GM12878 (cell line): Measurements from ENCODE around the gene CCNI. TPM values are rescaled to one million over a fixed set of nuclear protein-coding genes. Genes with fewer than 3 reads are reported as not detected.
A peak's percentile ranks its signal among the peaks of the same experiment; 100 is the strongest.

ENCODE experiments used
- ATAC-seq: fragments of 200-7000 bp; cut with Tn5 transposase; 3 replicates; pipeline ENCODE4 v1.9.1; 2020; ENCODE audit warnings: mild to moderate bottlenecking, moderate library complexity
- BruUV-seq: library from RNA; stranded (reverse); fragments of 400-500 nt; replicated peaks from 2 replicates; lab custom pipeline; 2021; lab: Mats Ljungman, UMichigan
- CTCF ChIA-PET: fragments of 300-600 bp; sonication (Branson Sonifier 250); formaldehyde crosslinking; extraction: SDS; loops from one replicate; lab custom pipeline; 2021; ENCODE audit warnings: inconsistent platforms; lab: Yijun Ruan, JAX
- POLR2A ChIA-PET: fragments of 350-600 bp; formaldehyde crosslinking; extraction: SDS; loops from one replicate; lab custom pipeline; 2021; ENCODE audit warnings: inconsistent platforms; lab: Charles Lee
- RAD21 ChIA-PET: fragments of 300-600 bp; sonication (Branson Sonifier 250); formaldehyde crosslinking; loops from one replicate; lab custom pipeline; 2023; ENCODE audit warnings: antibody characterized with exemption; ENCODE audit not compliant: unreplicated experiment; lab: Charles Lee
- SMC1A ChIA-PET: fragments of 300-600 bp; sonication (Branson Sonifier 250); formaldehyde crosslinking; loops from one replicate; lab custom pipeline; 2023; ENCODE audit not compliant: unreplicated experiment, uncharacterized antibody; lab: Charles Lee
- DNase-seq: peaks from one replicate; pipeline ENCODE4 v3.0.0-alpha.2; 2011; ENCODE audit warnings: low read depth, low spot score
- FAIRE-seq: peaks from 3 replicates; lab custom pipeline; 2011; peaks lifted over from hg19 to GRCh38; lab: Jason Lieb, UNC
- H2AFZ ChIP-seq: 2 replicates; pipeline ENCODE4 v1.6.0; 2011; ENCODE audit warnings: low read depth, low read length, control low read depth; ENCODE audit not compliant: control insufficient read depth
- H3K27ac ChIP-seq: 2 replicates; pipeline ENCODE4 v1.5.1; 2011; ENCODE audit warnings: control low read depth; ENCODE audit not compliant: control insufficient read depth, insufficient read depth
- H3K27me3 ChIP-seq, 2 experiments: replicated peaks in 1 of 2; 2 replicates each; pipeline versions ENCODE4 v1.6.0 to v1.6.1; 2011; ENCODE audit warnings: low read length in 1 of 2; ENCODE audit not compliant: control insufficient read depth in 2 of 2, insufficient read depth in 2 of 2
- H3K36me3 ChIP-seq, 2 experiments: 2 replicates each; pipeline ENCODE4 v1.5.1; 2011; ENCODE audit warnings: low read length in 1 of 2; ENCODE audit not compliant: control insufficient read depth in 2 of 2, insufficient read depth in 2 of 2
- H3K4me1 ChIP-seq: 2 replicates; pipeline ENCODE4 v1.6.1; 2011; ENCODE audit warnings: mild to moderate bottlenecking, low read length, moderate library complexity, mixed read lengths; ENCODE audit not compliant: control insufficient read depth, insufficient read depth
- H3K4me2 ChIP-seq: 2 replicates; pipeline ENCODE4 v1.6.0; 2011; ENCODE audit warnings: control low read depth; ENCODE audit not compliant: control insufficient read depth, insufficient read depth
- H3K4me3 ChIP-seq: fragments of 200-600 bp; sonication (generic); 2 replicates; pipeline ENCODE4 v1.5.1; 2016
- H3K79me2 ChIP-seq: 2 replicates; pipeline ENCODE4 v1.6.0; 2011; ENCODE audit warnings: low read length; ENCODE audit not compliant: control insufficient read depth, insufficient read depth
- H3K9ac ChIP-seq: 2 replicates; pipeline ENCODE4 v1.8.0; 2011; ENCODE audit warnings: low read length, control low read depth, mixed read lengths; ENCODE audit not compliant: control insufficient read depth, insufficient read depth
- H3K9me3 ChIP-seq: replicated peaks from 3 replicates; pipeline ENCODE4 v1.5.1; 2011; ENCODE audit warnings: mild to moderate bottlenecking, low read length; ENCODE audit not compliant: control insufficient read depth, insufficient read depth
- H4K20me1 ChIP-seq: 2 replicates; pipeline ENCODE4 v1.6.0; 2011; ENCODE audit not compliant: control insufficient read depth, insufficient read depth
- CBX3 ChIP-seq: fragments of 200-600 bp; sonication (generic); IDR thresholded peaks from 2 replicates; pipeline ENCODE4 v1.6.1; 2016; ENCODE audit warnings: low read depth, borderline replicate concordance
- DPF2 ChIP-seq: fragments of 450-650 bp; IDR thresholded peaks from 2 replicates; pipeline ENCODE4 v1.6.1; 2017; ENCODE audit warnings: mild to moderate bottlenecking
- FOXM1 ChIP-seq: IDR thresholded peaks from 2 replicates; pipeline ENCODE4 v1.6.1; 2012; ENCODE audit warnings: low read depth, mild to moderate bottlenecking, inconsistent platforms, low read length, moderate library complexity
- IRF5 ChIP-seq: fragments of 450-650 bp; IDR thresholded peaks from 2 replicates; pipeline ENCODE4 v1.6.1; 2017; ENCODE audit warnings: borderline replicate concordance
- KAT2A ChIP-seq: conservative IDR thresholded peaks from 2 replicates; pipeline ENCODE4 v1.6.1; 2011; ENCODE audit warnings: low read depth, low read length; ENCODE audit not compliant: control insufficient read depth
- LARP7 ChIP-seq: fragments of 450-650 bp; IDR thresholded peaks from 2 replicates; pipeline ENCODE4 v1.6.1; 2017; ENCODE audit warnings: mild to moderate bottlenecking
- MYB ChIP-seq: fragments of 150-350 bp; IDR thresholded peaks from 2 replicates; pipeline ENCODE4 v1.6.1; 2014; ENCODE audit warnings: mild to moderate bottlenecking, low read depth, low read length, borderline replicate concordance
- NFXL1 ChIP-seq: fragments of 450-650 bp; IDR thresholded peaks from 2 replicates; pipeline ENCODE4 v1.6.1; 2017; ENCODE audit warnings: antibody characterized with exemption, mild to moderate bottlenecking, borderline replicate concordance
- PAX5 ChIP-seq: IDR thresholded peaks from 2 replicates; pipeline ENCODE4 v1.6.1; 2011; ENCODE audit warnings: low read depth, low read length, borderline replicate concordance
- RAD21 ChIP-seq: IDR thresholded peaks from 2 replicates; pipeline ENCODE4 v1.6.1; 2011; ENCODE audit warnings: mild to moderate bottlenecking, low read depth, low read length, moderate library complexity; ENCODE audit not compliant: insufficient read depth
- SIN3A ChIP-seq: IDR thresholded peaks from 2 replicates; pipeline ENCODE4 v1.6.1; 2012; ENCODE audit warnings: low read depth, low read length, improper control_type of control experiment
- SMC3 ChIP-seq: IDR thresholded peaks from 2 replicates; pipeline ENCODE4 v1.6.1; 2011; ENCODE audit warnings: low read length, improper control_type of control experiment, borderline replicate concordance
- TCF3 ChIP-seq: IDR thresholded peaks from 2 replicates; pipeline ENCODE4 v1.6.1; 2012; ENCODE audit warnings: low read depth, mild to moderate bottlenecking, low read length, borderline replicate concordance; ENCODE audit not compliant: insufficient read depth
- TCF7 ChIP-seq: IDR thresholded peaks from 2 replicates; pipeline ENCODE4 v1.6.1; 2014; ENCODE audit warnings: antibody characterized with exemption, borderline replicate concordance
- ZNF592 ChIP-seq: fragments of 450-650 bp; IDR thresholded peaks from 2 replicates; pipeline ENCODE4 v1.6.1; 2017; ENCODE audit warnings: mild to moderate bottlenecking, moderate library complexity
- WGBS: methylation state at CpG from one replicate; pipeline ENCODE4 v1.1.6; 2016; ENCODE audit warnings: low lambda C conversion rate; ENCODE audit not compliant: insufficient replicate concordance, insufficient coverage; ENCODE audit errors: missing lambda C conversion rate; 5-methylcytosine and 5-hydroxymethylcytosine counted together
- in situ Hi-C: fragments of 300-500 bp; cut with MboI; formaldehyde crosslinking; loops from 9 replicates; pipeline ENCODE4 v1.14.3; 2018; ENCODE audit warnings: mixed read lengths
- intact Hi-C: fragments of 100-400 bp; cut with micrococcal nuclease; formaldehyde crosslinking; loops from one replicate; pipeline ENCODE4 v1.14.2; 2022; ENCODE audit not compliant: unreplicated experiment
- polyA plus RNA-seq, 11 experiments: library from polyadenylated mRNA; depleted of rRNA in 4 of 11; unstranded in 6 of 11; stranded (reverse) in 5 of 11; fragments of >200 nt; fragmentation: Nextera tagmentation in 4 of 11; fragmentation: Illumina TruSeq in 1 of 11; extraction: Ambion mirVana in 4 of 11; extraction: Trizol in 1 of 11; gene quantifications; 1 replicate in 1 of 11; 2 replicates in 10 of 11; pipeline versions ENCODE4 v1.2.1 to v1.2.3, GENCODE V29; 2011 to 2016; ENCODE audit warnings: inconsistent platforms in 2 of 11, missing spikeins in 2 of 11, low read depth in 1 of 11
- total RNA-seq, 4 experiments: library from RNA; depleted of rRNA in 3 of 4; stranded (reverse); fragments of >200 nt in 3 of 4; fragmentation: Illumina TruSeq in 1 of 4; extraction: Trizol in 1 of 4; gene quantifications; 2 replicates each; pipeline versions ENCODE4 v1.2.1 to v1.2.3, GENCODE V29; 2013 to 2021
- TF ChIP-seq, protein P1 (sequence below), 3 experiments: IDR thresholded peaks in 2 of 3; conservative IDR thresholded peaks in 1 of 3; 2 replicates each; pipeline ENCODE4 v1.5.1; 2011; ENCODE audit warnings: low read depth in 3 of 3, low read length in 3 of 3, mild to moderate bottlenecking in 3 of 3, control low read depth in 2 of 3, moderate library complexity in 2 of 3, inconsistent platforms in 1 of 3, mixed read lengths in 1 of 3; ENCODE audit not compliant: control insufficient read depth in 2 of 3, insufficient read depth in 1 of 3; ENCODE audit errors: extremely low read depth in 1 of 3

Gene CCNI
- total and polyA plus RNA-seq, 10 of the 15 experiments (the other 5 are each of a cell fraction or from before 2014, with no cell fraction given), result 70.6 to 178 (median 105) TPM

- TF ChIP-seq, protein P1, sequence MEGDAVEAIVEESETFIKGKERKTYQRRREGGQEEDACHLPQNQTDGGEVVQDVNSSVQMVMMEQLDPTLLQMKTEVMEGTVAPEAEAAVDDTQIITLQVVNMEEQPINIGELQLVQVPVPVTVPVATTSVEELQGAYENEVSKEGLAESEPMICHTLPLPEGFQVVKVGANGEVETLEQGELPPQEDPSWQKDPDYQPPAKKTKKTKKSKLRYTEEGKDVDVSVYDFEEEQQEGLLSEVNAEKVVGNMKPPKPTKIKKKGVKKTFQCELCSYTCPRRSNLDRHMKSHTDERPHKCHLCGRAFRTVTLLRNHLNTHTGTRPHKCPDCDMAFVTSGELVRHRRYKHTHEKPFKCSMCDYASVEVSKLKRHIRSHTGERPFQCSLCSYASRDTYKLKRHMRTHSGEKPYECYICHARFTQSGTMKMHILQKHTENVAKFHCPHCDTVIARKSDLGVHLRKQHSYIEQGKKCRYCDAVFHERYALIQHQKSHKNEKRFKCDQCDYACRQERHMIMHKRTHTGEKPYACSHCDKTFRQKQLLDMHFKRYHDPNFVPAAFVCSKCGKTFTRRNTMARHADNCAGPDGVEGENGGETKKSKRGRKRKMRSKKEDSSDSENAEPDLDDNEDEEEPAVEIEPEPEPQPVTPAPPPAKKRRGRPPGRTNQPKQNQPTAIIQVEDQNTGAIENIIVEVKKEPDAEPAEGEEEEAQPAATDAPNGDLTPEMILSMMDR (IDR thresholded peaks at IDR 0.05 in 2 of 3, conservative IDR thresholded peaks at IDR 0.05 in 1 of 3; ENCODE audit: control insufficient read depth in 2 of 3, extremely low read depth in 1 of 3, insufficient read depth in 1 of 3, low read depth in 3 of 3, low read length in 3 of 3), result peak; percentile 73 to 77 (median 73)
- TF ChIP-seq SMC3 (peak; percentile 72), NFXL1 (no peak), SIN3A (no peak), TCF7 (no peak), RAD21 (peak; percentile 72)
These were observed 23.4 kb downstream of the CCNI start (continued) for GRCh38 chr4:77052352-77052751.

- no peak overlapping the region for H2AFZ ChIP-seq
- no peak overlapping the region for H3K4me2 ChIP-seq
- FAIRE-seq (no peak), DNase-seq (no peak), ATAC-seq (no peak)
- ChIA-PET CTCF (interaction anchor here (1.0 to 15.2 kb wide), 7 partner anchors 43 to 151 kb away, joined by 3 to 258 read pairs (median 7); no protein-coding TSS in a partner anchor), RAD21 (interaction anchor here (7.1 kb wide), 1 partner anchor 153 kb away, joined by 56 read pairs; no protein-coding TSS in a partner anchor), SMC1A (interaction anchor here (1.1 to 3.0 kb wide), 4 partner anchors 15 to 258 kb away, joined by 3 to 21 read pairs (median 6); no protein-coding TSS in a partner anchor), POLR2A (no interaction called here)
- peaks cover 10 to 31% of the 10 kb centered on the region in 2 experiments for H3K36me3 ChIP-seq
- no peaks in the 10 kb centered on the region for H3K9me3 ChIP-seq
- no peaks in the 10 kb centered on the region for H3K4me1 ChIP-seq
- H3K9ac ChIP-seq, result no peak overlapping the region
- 82% methylated on average over 3 of the region's 3 CpGs for WGBS
- intact Hi-C loops, result loop anchor here (5.0 to 10.0 kb wide), 2 partner anchors 254 to 306 kb away; no protein-coding TSS in a partner anchor
- in situ Hi-C loops, result loop anchor here (5.0 kb wide), 1 partner anchor 156 kb away; no protein-coding TSS in a partner anchor
- no peaks in the 10 kb centered on the region for H4K20me1 ChIP-seq
- BruUV-seq, result no TSS peak
- H3K79me2 ChIP-seq, result peaks cover 1% of the 10 kb centered on the region; the same call in 1 of the 2 replicates
- H3K27ac ChIP-seq, result no peak overlapping the region
- no peaks in the 10 kb centered on the region for H3K27me3 ChIP-seq
- no peak overlapping the region for H3K4me3 ChIP-seq
- no peak for TF ChIP-seq LARP7
- no peak for TF ChIP-seq FOXM1
- TF ChIP-seq TCF3, result no peak
- TF ChIP-seq CBX3, result no peak
- no peak for TF ChIP-seq ZNF592
- no peak for TF ChIP-seq PAX5
- TF ChIP-seq IRF5, result no peak
- TF ChIP-seq DPF2, result no peak
- TF ChIP-seq KAT2A, result no peak
- no peak for TF ChIP-seq MYB
These were observed 24.8 kb downstream of the CCNI start for GRCh38 chr4:77050962-77051361.
